BLaER1 treated with 17β-estradiol and CSF1 and Interleukin-3, amounts not matched to agents 10 nM and 100 nM (cell line): ENCODE results near the gene KLF6.
A peak's percentile ranks its signal among the peaks of the same experiment; 100 is the strongest.

ENCODE experiments used
- H3K27ac ChIP-seq, 11 experiments: shearing (Covaris generic); formaldehyde crosslinking; 2 replicates each; pipeline ENCODE4 v1.8.1; 2022
- H3K27me3 ChIP-seq, 11 experiments: shearing (Covaris generic); formaldehyde crosslinking; 2 replicates each; pipeline ENCODE4 v1.8.1; 2022
- H3K36me3 ChIP-seq, 11 experiments: shearing (Covaris generic); formaldehyde crosslinking; 2 replicates each; pipeline ENCODE4 v1.8.1; 2022
- H3K4me1 ChIP-seq, 10 experiments: shearing (Covaris generic); formaldehyde crosslinking; 2 replicates each; pipeline ENCODE4 v1.8.1; 2022
- H3K4me2 ChIP-seq, 11 experiments: shearing (Covaris generic); formaldehyde crosslinking; 2 replicates each; pipeline ENCODE4 v1.8.1; 2022
- H3K4me3 ChIP-seq, 10 experiments: shearing (Covaris generic); formaldehyde crosslinking; 2 replicates each; pipeline ENCODE4 v1.8.1; 2022
- H3K9ac ChIP-seq, 11 experiments: shearing (Covaris generic); formaldehyde crosslinking; 2 replicates each; pipeline ENCODE4 v1.8.1; 2022
- H3K9me3 ChIP-seq, 11 experiments: shearing (Covaris generic); formaldehyde crosslinking; replicated peaks in 1 of 11; 2 replicates each; pipeline ENCODE4 v1.8.1; 2022
- H4K20me1 ChIP-seq, 11 experiments: shearing (Covaris generic); formaldehyde crosslinking; 2 replicates each; pipeline ENCODE4 v1.8.1; 2022
- Cebpa-rat ChIP-seq, 11 experiments: shearing (Covaris generic); IDR thresholded peaks; 2 replicates each; pipeline ENCODE4 v1.8.1; 2022

The KLF6 gene

GRCh38 chr10:3729397-3729976 lies 55.5 kb downstream of the KLF6 start:
- peak overlapping the region in 1 of 11 experiments; percentile 18; a peak in 2 of 22 replicates for H3K4me2 ChIP-seq

GRCh38 chr10:3728563-3728962 lies 56.4 kb downstream of the KLF6 start:
- no peaks in the 10 kb centered on the region for H4K20me1 ChIP-seq
- no peaks in the 10 kb centered on the region for H3K27me3 ChIP-seq
- H3K27ac ChIP-seq, result no peak overlapping the region
- H3K4me1 ChIP-seq, result peaks cover 0 to 8% (median 0%) of the 10 kb centered on the region in 10 experiments; a peak in 4 of 20 replicates
- no peak for TF ChIP-seq Cebpa-rat (IDR thresholded peaks at IDR 0.05)
- no peak overlapping the region for H3K9ac ChIP-seq
- no peak overlapping the region for H3K4me2 ChIP-seq
- no peaks in the 10 kb centered on the region for H3K36me3 ChIP-seq
- H3K4me3 ChIP-seq, result no peak overlapping the region
- H3K9me3 ChIP-seq, result peaks cover 17 to 36% (median 23%) of the 10 kb centered on the region in 11 experiments

More at GRCh38 chr10:3729397-3729976, 55.5 kb downstream of the KLF6 start:
- H3K4me1 ChIP-seq, result peaks cover 0 to 8% (median 0%) of the 10 kb centered on the region in 10 experiments; a peak in 4 of 20 replicates
- TF ChIP-seq Cebpa-rat (IDR thresholded peaks at IDR 0.05), result no peak
- peaks cover 17 to 36% (median 23%) of the 10 kb centered on the region in 11 experiments for H3K9me3 ChIP-seq
- H3K36me3 ChIP-seq, result no peaks in the 10 kb centered on the region
- H3K9ac ChIP-seq, result no peak overlapping the region
- no peaks in the 10 kb centered on the region for H4K20me1 ChIP-seq
- H3K27me3 ChIP-seq, result no peaks in the 10 kb centered on the region
- no peak overlapping the region for H3K4me3 ChIP-seq
- H3K27ac ChIP-seq, result no peak overlapping the region

GRCh38 chr10:3727268-3727667 lies 57.7 kb downstream of the KLF6 start:
- peaks cover 0 to 8% (median 0%) of the 10 kb centered on the region in 10 experiments; a peak in 4 of 20 replicates for H3K4me1 ChIP-seq
- no peak overlapping the region for H3K4me3 ChIP-seq
- peaks cover 17 to 40% (median 24%) of the 10 kb centered on the region in 11 experiments for H3K9me3 ChIP-seq
- TF ChIP-seq Cebpa-rat (IDR thresholded peaks at IDR 0.05), result no peak
- no peaks in the 10 kb centered on the region for H4K20me1 ChIP-seq
- H3K27ac ChIP-seq, result no peak overlapping the region
- H3K4me2 ChIP-seq, result no peak overlapping the region
- no peak overlapping the region for H3K9ac ChIP-seq
- no peaks in the 10 kb centered on the region for H3K36me3 ChIP-seq
- H3K27me3 ChIP-seq, result no peaks in the 10 kb centered on the region
